ENCODE results near the gene SEMA3F.

- no peak for TF ChIP-seq CTCF (IDR thresholded peaks at IDR 0.05; ENCODE audit: extremely low read depth in 1 of 2, insufficient read depth in 1 of 2, low read depth in 1 of 2, low read length in 2 of 2)
- no peak for TF ChIP-seq POLR2AphosphoS5 (IDR thresholded peaks at IDR 0.05; ENCODE audit: insufficient read depth, low read depth, low read length)
- TF ChIP-seq JUN (IDR thresholded peaks at IDR 0.05; ENCODE audit: borderline replicate concordance, insufficient read depth, insufficient read length, low read depth) = no peak
These were observed 77.2 kb downstream of the SEMA3F start for GRCh38 chr3:50232303-50232702.

Data from endothelial cell of umbilical vein (primary cell).